GM19438 (cell line): ENCODE data around the gene TC2N.
"Not testable (repeated sequence)": the region's sequence is repeated elsewhere in the genome, so short reads cannot be mapped to it uniquely, and the experiment has no call there.

Experiments
- ATAC-seq: cut with Tn5 transposase; IDR thresholded peaks from one replicate; pipeline ENCODE4 v1.9.1; 2021; ENCODE audit warnings: low read depth; ENCODE audit not compliant: unreplicated experiment

TC2N gene

GRCh38 chr14:91867316-91867988 lies at the start of gene TC2N:
Gene TC2N (minus strand): TSS chr14:91867536. CDS start chr14:91813769, 53,767 bp downstream.
- ATAC-seq: no peak

GRCh38 chr14:91912035-91912434 lies 44.7 kb upstream of the TC2N start:
- no peak for ATAC-seq

- no peak for ATAC-seq
Measured at GRCh38 chr14:91911474-91912032, 44.2 kb upstream of the TC2N start.

GRCh38 chr14:91910196-91910595 lies 42.9 kb upstream of the TC2N start:
- no peak for ATAC-seq

- ATAC-seq: no peak
Measured at GRCh38 chr14:91906374-91906773, 39.0 kb upstream of the TC2N start.

- ATAC-seq: no peak
Measured at GRCh38 chr14:91904956-91905645, 37.8 kb upstream of the TC2N start.

GRCh38 chr14:91904483-91904882 lies 37.1 kb upstream of the TC2N start:
- no peak for ATAC-seq

- ATAC-seq: no peak
Measured at GRCh38 chr14:91903070-91903469, 35.7 kb upstream of the TC2N start.

GRCh38 chr14:91902336-91902735 lies 35.0 kb upstream of the TC2N start:
- no peak for ATAC-seq

GRCh38 chr14:91901449-91902226 lies 34.3 kb upstream of the TC2N start:
- no peak for ATAC-seq

- no peak for ATAC-seq
Measured at GRCh38 chr14:91899806-91900205, 32.5 kb upstream of the TC2N start.

GRCh38 chr14:91899213-91899612 lies 31.9 kb upstream of the TC2N start:
- no peak for ATAC-seq

GRCh38 chr14:91898372-91898771 lies 31.0 kb upstream of the TC2N start:
- ATAC-seq: no peak

- ATAC-seq: not testable (repeated sequence)
Measured at GRCh38 chr14:91897716-91898115, 30.4 kb upstream of the TC2N start.

GRCh38 chr14:91897106-91897701 lies 29.9 kb upstream of the TC2N start:
- no peak for ATAC-seq

- ATAC-seq: no peak
Measured at GRCh38 chr14:91896419-91896818, 29.1 kb upstream of the TC2N start.

GRCh38 chr14:91893669-91894068 lies 26.3 kb upstream of the TC2N start:
- ATAC-seq: no peak

- ATAC-seq: no peak
Measured at GRCh38 chr14:91893007-91893406, 25.7 kb upstream of the TC2N start.

GRCh38 chr14:91891721-91892220 lies 24.4 kb upstream of the TC2N start:
- no peak for ATAC-seq

GRCh38 chr14:91891101-91891500 lies 23.8 kb upstream of the TC2N start:
- ATAC-seq: no peak
